ACHN (cell line): ENCODE results near the gene MAVS.
"Not testable (repeated sequence)": the region's sequence is repeated elsewhere in the genome, so short reads cannot be mapped to it uniquely, and the experiment has no call there.

Experiments used
- DNase-seq: peaks from one replicate; pipeline ENCODE4 v3.0.0-alpha.2; 2015
- in situ Hi-C: cut with HindIII; loops from 2 replicates; pipeline ENCODE4 v1.10.0; 2017; ENCODE audit warnings: low sequenced_read_pairs, low pct_ligation_motif_present, low pct_unique_long_range_greater_than_20kb

The MAVS gene

GRCh38 chr20:3840201-3840600 lies 6.4 kb upstream of the MAVS start:
- DNase-seq, in situ Hi-C loops: not testable (repeated sequence)

GRCh38 chr20:3842348-3842930 lies 4.2 kb upstream of the MAVS start:
- DNase-seq = no peak
- in situ Hi-C loops = no loop called here

- DNase-seq = peak; percentile 50
- in situ Hi-C loops = no loop called here
These were observed 3.1 kb upstream of the MAVS start for GRCh38 chr20:3843490-3843889.

- in situ Hi-C loops, DNase-seq: not testable (repeated sequence)
These were observed 2.5 kb upstream of the MAVS start for GRCh38 chr20:3843990-3844619.

GRCh38 chr20:3846378-3846739 lies 275 bp upstream of the MAVS start:
- in situ Hi-C loops = no loop called here

GRCh38 chr20:3847429-3847940 lies 851 bp downstream of the MAVS start:
- no peak for DNase-seq
- in situ Hi-C loops = no loop called here

More at GRCh38 chr20:3846378-3846739, 275 bp upstream of the MAVS start:
- DNase-seq = no peak

GRCh38 chr20:3848565-3848964 lies 1.9 kb downstream of the MAVS start:
- in situ Hi-C loops = no loop called here
- DNase-seq = no peak

- in situ Hi-C loops = no loop called here
- no peak for DNase-seq
These were observed 7.8 kb downstream of the MAVS start for GRCh38 chr20:3854462-3854871.

GRCh38 chr20:3857405-3857804 lies 10.8 kb downstream of the MAVS start:
- no peak for DNase-seq
- in situ Hi-C loops = no loop called here

GRCh38 chr20:3858689-3859088 lies 12.1 kb downstream of the MAVS start:
- no peak for DNase-seq
- in situ Hi-C loops = no loop called here

- in situ Hi-C loops = no loop called here
These were observed 14.6 kb downstream of the MAVS start for GRCh38 chr20:3861191-3861590.

GRCh38 chr20:3862333-3862732 lies 15.7 kb downstream of the MAVS start:
- no peak for DNase-seq
- in situ Hi-C loops = no loop called here

More at GRCh38 chr20:3861191-3861590, 14.6 kb downstream of the MAVS start:
- DNase-seq = no peak

- in situ Hi-C loops = no loop called here
- no peak for DNase-seq
These were observed 16.7 kb downstream of the MAVS start for GRCh38 chr20:3863317-3863716.

- in situ Hi-C loops = no loop called here
- DNase-seq = no peak
These were observed 17.9 kb downstream of the MAVS start for GRCh38 chr20:3864518-3864917.

GRCh38 chr20:3865152-3865886 lies 18.7 kb downstream of the MAVS start:
- DNase-seq = no peak
- in situ Hi-C loops = no loop called here

GRCh38 chr20:3865887-3866407 lies 19.3 kb downstream of the MAVS start:
- no peak for DNase-seq
- in situ Hi-C loops = no loop called here

- no peak for DNase-seq
- in situ Hi-C loops = no loop called here
These were observed 19.8 kb downstream of the MAVS start for GRCh38 chr20:3866464-3866863.

- DNase-seq = no peak
- in situ Hi-C loops = no loop called here
These were observed 21.2 kb downstream of the MAVS start for GRCh38 chr20:3867802-3868201.

GRCh38 chr20:3869839-3870634 lies 23.4 kb downstream of the MAVS start:
- in situ Hi-C loops = no loop called here
- DNase-seq = no peak
